Activated effector memory CD4-positive, alpha-beta T cell treated with Interleukin-2 at 50 U/mL for 16 hours (primary cell): ENCODE measurements around the gene FAM120B.
"Not testable (repeated sequence)": the region's sequence is repeated elsewhere in the genome, so short reads cannot be mapped to it uniquely, and the experiment has no call there.

Experiments used
- DNase-seq: peaks from one replicate; pipeline ENCODE4 v3.0.0-alpha.2; 2020

Gene FAM120B

GRCh38 chr6:170306324-170307079 is at the start of gene FAM120B:
TSS of gene FAM120B (plus strand) at chr6:170306758. CDS start at chr6:170317391, 10,633 bp downstream.
- peak; percentile 96 for DNase-seq

- no peak for DNase-seq
Observed at GRCh38 chr6:170257376-170257775, 49.2 kb upstream of the FAM120B start.

- no peak for DNase-seq
Observed at GRCh38 chr6:170258407-170258806, 48.2 kb upstream of the FAM120B start.

GRCh38 chr6:170259278-170259677 is 47.3 kb upstream of the FAM120B start:
- no peak for DNase-seq

- DNase-seq = no peak
Observed at GRCh38 chr6:170260686-170261085, 45.9 kb upstream of the FAM120B start.

- no peak for DNase-seq
Observed at GRCh38 chr6:170261643-170262488, 44.7 kb upstream of the FAM120B start.

GRCh38 chr6:170262489-170263088 is 44.0 kb upstream of the FAM120B start:
- no peak for DNase-seq

- no peak for DNase-seq
Observed at GRCh38 chr6:170263410-170263809, 43.1 kb upstream of the FAM120B start.

GRCh38 chr6:170264086-170264485 is 42.5 kb upstream of the FAM120B start:
- no peak for DNase-seq

- not testable (repeated sequence) for DNase-seq
Observed at GRCh38 chr6:170264644-170265043, 41.9 kb upstream of the FAM120B start.

- DNase-seq = no peak
Observed at GRCh38 chr6:170265655-170266054, 40.9 kb upstream of the FAM120B start.

GRCh38 chr6:170266061-170266825 is 40.3 kb upstream of the FAM120B start:
- DNase-seq = no peak

GRCh38 chr6:170267688-170268087 is 38.9 kb upstream of the FAM120B start:
- no peak for DNase-seq

- DNase-seq = no peak
Observed at GRCh38 chr6:170268216-170269129, 38.1 kb upstream of the FAM120B start.

GRCh38 chr6:170269151-170269845 is 37.3 kb upstream of the FAM120B start:
- no peak for DNase-seq

- no peak for DNase-seq
Observed at GRCh38 chr6:170269846-170270541, 36.6 kb upstream of the FAM120B start.

- no peak for DNase-seq
Observed at GRCh38 chr6:170270984-170271593, 35.5 kb upstream of the FAM120B start.

- DNase-seq = peak; percentile 59
Observed at GRCh38 chr6:170271771-170272314, 34.7 kb upstream of the FAM120B start.

GRCh38 chr6:170272341-170273065 is 34.1 kb upstream of the FAM120B start:
- no peak for DNase-seq
